Endothelial cell of umbilical vein (primary cell): ENCODE data around the gene METTL9. TPM values are rescaled to one million over a fixed set of nuclear protein-coding genes. Genes with fewer than 3 reads are reported as not detected.
"Not testable (repeated sequence)": the region's sequence is repeated elsewhere in the genome, so short reads cannot be mapped to it uniquely, and the experiment has no call there.

ENCODE experiments used
- BruUV-seq: library from RNA; stranded (reverse); fragments of 400-500 nt; replicated peaks from 2 replicates; lab custom pipeline; 2021; lab: Mats Ljungman, UMichigan
- CTCF ChIA-PET: fragments of 300-600, 350-600 bp; sonication (Branson Sonifier 250); formaldehyde crosslinking; loops from one replicate; lab custom pipeline; 2021; ENCODE audit warnings: antibody characterized with exemption, inconsistent platforms; lab: Charles Lee
- POLR2A ChIA-PET: fragments of 300-600, 350-600 bp; sonication (Branson Sonifier 250); formaldehyde crosslinking; loops from one replicate; lab custom pipeline; 2021; ENCODE audit warnings: antibody characterized with exemption, inconsistent platforms; lab: Charles Lee
- DNase-seq: peaks from one replicate; pipeline ENCODE4 v3.0.0-alpha.2; 2011; ENCODE audit warnings: low read depth, low spot score
- FAIRE-seq: peaks from 2 replicates; lab custom pipeline; 2011; peaks lifted over from hg19 to GRCh38; lab: Jason Lieb, UNC
- H2AFZ ChIP-seq: 2 replicates; pipeline ENCODE4 v1.6.0; 2012; ENCODE audit warnings: low read depth, low read length, control low read depth, inconsistent platforms
- H3K27ac ChIP-seq: 2 replicates; pipeline ENCODE4 v1.5.1; 2011; ENCODE audit warnings: low read depth, mild to moderate bottlenecking, control low read depth, low read length, moderate library complexity; ENCODE audit not compliant: insufficient read depth
- H3K27me3 ChIP-seq, 2 experiments: 2 replicates each; pipeline versions ENCODE4 v1.6.0 to v1.6.1; 2011; ENCODE audit warnings: low read length in 2 of 2, mixed read lengths in 1 of 2; ENCODE audit not compliant: control insufficient read depth in 2 of 2, insufficient read depth in 2 of 2
- H3K36me3 ChIP-seq, 2 experiments: 2 replicates in 1 of 2; 3 replicates in 1 of 2; pipeline ENCODE4 v1.5.1; 2011; ENCODE audit warnings: low read length in 2 of 2, mild to moderate bottlenecking in 1 of 2, moderate library complexity in 1 of 2; ENCODE audit not compliant: control insufficient read depth in 2 of 2, insufficient read depth in 2 of 2; ENCODE audit errors: extremely low read depth in 1 of 2
- H3K4me1 ChIP-seq: 3 replicates; pipeline ENCODE4 v1.5.1; 2011; ENCODE audit warnings: mild to moderate bottlenecking, low read length; ENCODE audit not compliant: control insufficient read depth, insufficient read depth; ENCODE audit errors: extremely low read depth
- H3K4me2 ChIP-seq: 2 replicates; pipeline ENCODE4 v1.6.1; 2011; ENCODE audit warnings: low read length, control low read depth, mixed read lengths; ENCODE audit not compliant: insufficient read depth
- H3K4me3 ChIP-seq, 3 experiments: fragments of 200-600 bp in 1 of 3; sonication (generic), shearing (Covaris generic) in 1 of 3; replicated peaks in 1 of 3; 2 replicates each; pipeline ENCODE4 v1.5.1; 2011 to 2016; ENCODE audit warnings: control low read depth in 3 of 3, low read length in 3 of 3, mild to moderate bottlenecking in 2 of 3, inconsistent platforms in 1 of 3, low read depth in 1 of 3, moderate library complexity in 1 of 3; ENCODE audit not compliant: insufficient read depth in 1 of 3
- H3K79me2 ChIP-seq: 2 replicates; pipeline ENCODE4 v1.6.0; 2012; ENCODE audit warnings: low read length, inconsistent platforms; ENCODE audit not compliant: control insufficient read depth, insufficient read depth
- H3K9ac ChIP-seq: replicated peaks from 2 replicates; pipeline ENCODE3; 2011; ENCODE audit warnings: low read length, control low read depth; ENCODE audit not compliant: insufficient read depth; ENCODE audit errors: extremely low read depth
- H3K9me1 ChIP-seq: replicated peaks from 3 replicates; pipeline ENCODE4 v1.6.0; 2011; ENCODE audit warnings: mild to moderate bottlenecking, low read length; ENCODE audit not compliant: control insufficient read depth, insufficient read depth; ENCODE audit errors: extremely low read depth
- H3K9me3 ChIP-seq: replicated peaks from 2 replicates; pipeline ENCODE4 v1.5.1; 2012; ENCODE audit warnings: low read length, inconsistent platforms; ENCODE audit not compliant: control insufficient read depth, insufficient read depth
- H4K20me1 ChIP-seq: replicated peaks from 2 replicates; pipeline ENCODE3; 2011; ENCODE audit warnings: mild to moderate bottlenecking, low read length; ENCODE audit not compliant: control insufficient read depth, insufficient read depth; ENCODE audit errors: extremely low read depth
- GATA2 ChIP-seq: IDR thresholded peaks from 2 replicates; pipeline ENCODE4 v1.7.0; 2011; ENCODE audit warnings: low read depth, mild to moderate bottlenecking, moderate library complexity, mixed read lengths, low read length; ENCODE audit not compliant: insufficient read length, insufficient read depth
- MAX ChIP-seq: IDR thresholded peaks from 2 replicates; pipeline ENCODE4 v1.6.1; 2011; ENCODE audit not compliant: insufficient read depth, insufficient read length
- MYC ChIP-seq: IDR thresholded peaks from one replicate; pipeline ENCODE4 v1.6.1; 2011; ENCODE audit warnings: mild to moderate bottlenecking, low read depth, low read length
- POLR2A ChIP-seq: IDR thresholded peaks from 2 replicates; pipeline ENCODE4 v1.6.1; 2012; ENCODE audit warnings: low read depth, mild to moderate bottlenecking, control low read depth, low read length
- POLR2AphosphoS5 ChIP-seq: IDR thresholded peaks from 2 replicates; pipeline ENCODE4 v1.6.1; 2012; ENCODE audit warnings: low read depth, mild to moderate bottlenecking, control low read depth, low read length, moderate library complexity; ENCODE audit not compliant: insufficient read depth
- dilution Hi-C: fragments of 300-500 bp; cut with MboI; formaldehyde crosslinking; loops from one replicate; pipeline ENCODE4 v1.15.0; 2019; ENCODE audit warnings: low sequenced_read_pairs; ENCODE audit not compliant: extremely low pct_ligation_motif_present
- intact Hi-C: fragments of 100-400 bp; cut with micrococcal nuclease; formaldehyde crosslinking; loops from one replicate; pipeline ENCODE4 v1.10.0; 2022
- polyA plus RNA-seq, 4 experiments: library from polyadenylated mRNA; depleted of rRNA in 3 of 4; stranded (reverse) in 3 of 4; unstranded in 1 of 4; fragments of >200 nt; gene quantifications; 2 replicates each; pipeline versions ENCODE4 v1.2.1 to v1.2.3, GENCODE V29; 2011 to 2012; ENCODE audit warnings: missing spikeins in 1 of 4
- total RNA-seq: library from RNA; stranded (reverse); gene quantifications from 2 replicates; pipeline ENCODE4 v1.2.3, GENCODE V29; 2021
- TF ChIP-seq, protein P1 (sequence below), 2 donors: IDR thresholded peaks; 1 replicate in 1 of 2; 2 replicates in 1 of 2; pipeline ENCODE4 v1.5.1; 2011; ENCODE audit warnings: low read length in 2 of 2, mild to moderate bottlenecking in 2 of 2, moderate library complexity in 2 of 2, control low read depth in 1 of 2, inconsistent platforms in 1 of 2, low read depth in 1 of 2; ENCODE audit not compliant: insufficient read depth in 1 of 2; ENCODE audit errors: extremely low read depth in 1 of 2

Gene METTL9
- total and polyA plus RNA-seq, 2 donors (not counting 3 experiments of a cell fraction or from before 2014, with no cell fraction given) = 53.8 to 121 TPM

DNA sequence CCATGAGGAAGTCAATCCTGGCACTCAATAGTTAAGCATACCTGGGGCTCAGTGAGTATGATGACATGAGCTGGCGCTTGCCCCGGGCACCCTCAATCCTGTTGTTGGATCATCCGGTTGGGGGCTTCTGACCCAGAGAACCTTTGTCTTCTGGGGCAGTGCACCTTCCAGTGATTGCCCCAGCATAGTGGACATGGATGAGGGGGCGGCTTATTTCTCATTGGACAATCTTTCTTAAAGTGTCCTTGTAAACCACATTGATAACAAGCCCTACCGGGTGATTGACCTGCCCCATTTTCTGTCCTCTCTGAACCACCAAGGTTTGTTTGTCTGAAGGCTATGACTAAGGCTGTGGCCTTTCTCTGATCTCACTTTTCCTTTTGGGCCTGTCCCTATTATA is 34.8 kb downstream of the METTL9 start:
- ChIA-PET CTCF (interaction anchor here (1.9 kb wide), 1 partner anchor 12 kb away, joined by 6 read pairs; no protein-coding TSS in a partner anchor), POLR2A (no interaction called here)
- intact Hi-C loops (no loop called here), dilution Hi-C loops (no loop called here)
- TF ChIP-seq POLR2AphosphoS5 (no peak), GATA2 (no peak), POLR2A (no peak), MYC (no peak), MAX (no peak)
- TF ChIP-seq, protein P1, sequence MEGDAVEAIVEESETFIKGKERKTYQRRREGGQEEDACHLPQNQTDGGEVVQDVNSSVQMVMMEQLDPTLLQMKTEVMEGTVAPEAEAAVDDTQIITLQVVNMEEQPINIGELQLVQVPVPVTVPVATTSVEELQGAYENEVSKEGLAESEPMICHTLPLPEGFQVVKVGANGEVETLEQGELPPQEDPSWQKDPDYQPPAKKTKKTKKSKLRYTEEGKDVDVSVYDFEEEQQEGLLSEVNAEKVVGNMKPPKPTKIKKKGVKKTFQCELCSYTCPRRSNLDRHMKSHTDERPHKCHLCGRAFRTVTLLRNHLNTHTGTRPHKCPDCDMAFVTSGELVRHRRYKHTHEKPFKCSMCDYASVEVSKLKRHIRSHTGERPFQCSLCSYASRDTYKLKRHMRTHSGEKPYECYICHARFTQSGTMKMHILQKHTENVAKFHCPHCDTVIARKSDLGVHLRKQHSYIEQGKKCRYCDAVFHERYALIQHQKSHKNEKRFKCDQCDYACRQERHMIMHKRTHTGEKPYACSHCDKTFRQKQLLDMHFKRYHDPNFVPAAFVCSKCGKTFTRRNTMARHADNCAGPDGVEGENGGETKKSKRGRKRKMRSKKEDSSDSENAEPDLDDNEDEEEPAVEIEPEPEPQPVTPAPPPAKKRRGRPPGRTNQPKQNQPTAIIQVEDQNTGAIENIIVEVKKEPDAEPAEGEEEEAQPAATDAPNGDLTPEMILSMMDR (IDR thresholded peaks at IDR 0.05; ENCODE audit: extremely low read depth in 1 of 2, insufficient read depth in 1 of 2, low read depth in 1 of 2, low read length in 2 of 2) = no peak
- H3K27me3 ChIP-seq = no peaks in the 10 kb centered on the region
- H4K20me1 ChIP-seq = no peaks in the 10 kb centered on the region
- H3K9ac ChIP-seq = no peak overlapping the region
- DNase-seq (no peak), FAIRE-seq (no peak)
- no peak overlapping the region for H3K4me2 ChIP-seq
- H3K27ac ChIP-seq = no peak overlapping the region
- H3K79me2 ChIP-seq = peaks cover under 1% of the 10 kb centered on the region
- BruUV-seq = no TSS peak
- no peak overlapping the region for H2AFZ ChIP-seq
- H3K4me3 ChIP-seq = no peak overlapping the region
- H3K36me3 ChIP-seq = peaks cover 0 to 6% of the 10 kb centered on the region in 2 experiments
- no peaks in the 10 kb centered on the region for H3K9me1 ChIP-seq
- peaks cover 9% of the 10 kb centered on the region for H3K4me1 ChIP-seq
- no peaks in the 10 kb centered on the region for H3K9me3 ChIP-seq

DNA sequence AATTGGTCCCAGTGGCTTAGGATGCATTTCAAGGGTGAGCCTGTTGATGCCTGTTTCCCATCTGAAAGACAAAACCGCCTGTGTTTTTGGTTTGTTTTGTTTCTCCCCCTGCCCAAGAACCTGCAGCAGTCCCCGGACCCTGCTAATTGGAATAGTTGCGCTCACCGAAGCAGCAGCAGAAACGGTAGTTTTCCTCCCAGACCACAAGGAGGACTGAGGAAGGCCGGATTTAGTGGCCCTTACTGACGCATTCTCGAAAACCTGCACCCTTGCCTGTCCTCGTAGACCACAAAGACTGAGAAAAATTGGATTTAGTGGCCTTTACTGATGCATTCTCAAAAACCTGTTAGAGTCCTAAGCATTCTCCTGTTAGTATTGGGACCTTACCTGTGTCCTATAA is 36.3 kb downstream of the METTL9 start:
- H3K36me3 ChIP-seq, POLR2A ChIA-PET, FAIRE-seq: not testable (repeated sequence)

More for the DNA sequence above, 36.3 kb downstream of the METTL9 start:
- BruUV-seq, H3K4me2 ChIP-seq, dilution Hi-C loops, H2AFZ ChIP-seq, H3K9me1 ChIP-seq, H4K20me1 ChIP-seq, DNase-seq, intact Hi-C loops, H3K9me3 ChIP-seq, H3K9ac ChIP-seq, H3K4me1 ChIP-seq, H3K27me3 ChIP-seq, H3K4me3 ChIP-seq, H3K79me2 ChIP-seq, H3K27ac ChIP-seq: not testable (repeated sequence)
- CTCF ChIA-PET = interaction anchor here (1.0 kb wide), 1 partner anchor 10 kb away, joined by 3 read pairs; no protein-coding TSS in a partner anchor
